Stimulated activated CD4-positive, alpha-beta T cell treated with anti-CD3 and anti-CD28 coated beads, TNF-alpha, amount 100 ng/mL, for 4 hours (primary cell): ENCODE results near the gene GATA5.

ENCODE experiments used
- DNase-seq, 3 experiments: peaks; one replicate each; pipeline ENCODE4 v3.0.0-alpha.2; 2020; ENCODE audit warnings: low read depth in 3 of 3

GATA5 gene

GRCh38 chr20:62487561-62488354 is 12.0 kb upstream of the GATA5 start:
- no peak for DNase-seq

- no peak for DNase-seq
These were observed 11.3 kb upstream of the GATA5 start for GRCh38 chr20:62487118-62487517.

GRCh38 chr20:62486484-62486883 is 10.7 kb upstream of the GATA5 start:
- DNase-seq = no peak

- no peak for DNase-seq
These were observed 9.9 kb upstream of the GATA5 start for GRCh38 chr20:62485701-62486089.

- DNase-seq = no peak
These were observed 9.4 kb upstream of the GATA5 start for GRCh38 chr20:62485062-62485700.

- no peak for DNase-seq
These were observed 8.7 kb upstream of the GATA5 start for GRCh38 chr20:62484478-62484877.

GRCh38 chr20:62483613-62484458 is 8.0 kb upstream of the GATA5 start:
- no peak for DNase-seq

- DNase-seq = no peak
These were observed 7.2 kb upstream of the GATA5 start for GRCh38 chr20:62482974-62483373.

- no peak for DNase-seq
These were observed 6.5 kb upstream of the GATA5 start for GRCh38 chr20:62482146-62482809.

- DNase-seq = no peak
These were observed 5.8 kb upstream of the GATA5 start for GRCh38 chr20:62481425-62482145.

- no peak for DNase-seq
These were observed 4.5 kb upstream of the GATA5 start for GRCh38 chr20:62480318-62480717.

GRCh38 chr20:62479656-62480055 is 3.9 kb upstream of the GATA5 start:
- no peak for DNase-seq

- no peak for DNase-seq
These were observed 3.4 kb upstream of the GATA5 start for GRCh38 chr20:62479156-62479555.

- no peak for DNase-seq
These were observed 2.1 kb upstream of the GATA5 start for GRCh38 chr20:62477669-62478455.

GRCh38 chr20:62476056-62476838 is 452 bp upstream of the GATA5 start:
- DNase-seq = no peak

GRCh38 chr20:62475027-62475771 is 596 bp downstream of the GATA5 start:
- DNase-seq = no peak

- no peak for DNase-seq
These were observed 1.2 kb downstream of the GATA5 start for GRCh38 chr20:62474604-62475026.

- no peak for DNase-seq
These were observed 1.8 kb downstream of the GATA5 start for GRCh38 chr20:62473717-62474603.
